Measurements from ENCODE around the gene JAML.

Gene JAML

DNA sequence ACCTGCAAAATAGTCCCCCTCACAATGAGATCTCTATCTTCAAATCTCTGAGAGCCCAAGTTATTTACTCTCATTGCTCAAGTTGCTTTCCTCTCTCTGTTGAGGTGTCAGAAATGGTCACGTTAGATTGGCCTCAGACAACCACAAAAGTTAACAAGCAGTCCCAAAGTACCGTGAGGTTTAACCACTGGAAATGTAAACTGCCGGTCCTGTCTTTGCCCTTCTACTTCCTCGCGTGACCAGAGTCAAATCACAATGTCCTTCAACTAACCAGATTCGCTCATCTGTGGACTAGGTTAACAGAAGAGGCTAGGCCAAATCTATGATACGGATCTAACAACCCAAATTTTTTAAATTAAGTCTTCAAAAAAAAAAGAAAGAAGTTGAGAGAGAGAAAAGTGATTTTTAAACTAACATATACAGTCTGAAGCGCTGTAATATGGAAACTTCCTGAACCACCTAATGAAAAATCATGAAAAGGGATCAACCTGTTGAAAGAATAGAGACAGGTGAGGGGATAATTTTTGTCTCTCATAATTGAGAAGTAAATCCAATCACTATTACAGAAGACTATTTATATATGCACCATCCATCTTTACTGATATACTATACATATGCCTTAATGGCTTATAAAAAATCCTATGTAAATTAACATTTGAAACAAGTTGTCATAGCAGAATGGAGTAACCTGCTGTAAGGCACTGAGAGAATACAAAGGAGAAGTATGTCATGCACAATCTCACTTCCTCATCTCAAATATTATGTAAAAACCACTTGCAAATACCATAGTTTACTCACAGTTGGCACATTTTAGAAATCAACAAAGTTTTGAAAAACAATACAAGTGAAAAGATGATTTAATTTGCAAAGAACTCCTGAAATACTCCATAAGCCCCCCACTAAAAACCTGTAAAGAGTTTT lies 3.3 kb upstream of the JAML start:
- TF ChIP-seq, protein P1, sequence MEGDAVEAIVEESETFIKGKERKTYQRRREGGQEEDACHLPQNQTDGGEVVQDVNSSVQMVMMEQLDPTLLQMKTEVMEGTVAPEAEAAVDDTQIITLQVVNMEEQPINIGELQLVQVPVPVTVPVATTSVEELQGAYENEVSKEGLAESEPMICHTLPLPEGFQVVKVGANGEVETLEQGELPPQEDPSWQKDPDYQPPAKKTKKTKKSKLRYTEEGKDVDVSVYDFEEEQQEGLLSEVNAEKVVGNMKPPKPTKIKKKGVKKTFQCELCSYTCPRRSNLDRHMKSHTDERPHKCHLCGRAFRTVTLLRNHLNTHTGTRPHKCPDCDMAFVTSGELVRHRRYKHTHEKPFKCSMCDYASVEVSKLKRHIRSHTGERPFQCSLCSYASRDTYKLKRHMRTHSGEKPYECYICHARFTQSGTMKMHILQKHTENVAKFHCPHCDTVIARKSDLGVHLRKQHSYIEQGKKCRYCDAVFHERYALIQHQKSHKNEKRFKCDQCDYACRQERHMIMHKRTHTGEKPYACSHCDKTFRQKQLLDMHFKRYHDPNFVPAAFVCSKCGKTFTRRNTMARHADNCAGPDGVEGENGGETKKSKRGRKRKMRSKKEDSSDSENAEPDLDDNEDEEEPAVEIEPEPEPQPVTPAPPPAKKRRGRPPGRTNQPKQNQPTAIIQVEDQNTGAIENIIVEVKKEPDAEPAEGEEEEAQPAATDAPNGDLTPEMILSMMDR (conservative IDR thresholded peaks at IDR 0.05; ENCODE audit: low read depth, low read length), result no peak
- no peak for DNase-seq (ENCODE audit: low read depth)

DNA sequence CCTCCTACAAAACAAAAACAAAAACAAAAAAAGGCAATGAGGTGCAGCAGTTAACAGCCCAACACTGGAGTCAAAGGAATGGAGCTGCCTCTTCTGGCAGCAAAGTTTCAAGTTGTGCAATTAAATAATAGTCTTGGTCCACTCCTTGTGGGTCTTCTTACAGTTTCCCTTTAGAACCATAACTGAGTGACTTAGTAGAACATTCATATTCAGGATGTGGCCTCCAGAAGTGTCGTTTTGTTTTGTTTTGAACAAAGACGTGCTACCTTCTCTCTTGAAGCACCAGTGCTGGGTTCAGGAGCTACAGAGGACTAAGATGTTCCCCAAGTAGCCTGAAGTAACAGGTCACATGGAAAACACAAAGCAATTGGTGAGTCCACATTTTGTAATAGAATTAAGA lies 2.0 kb upstream of the JAML start:
- H3K4me3 ChIP-seq (ENCODE audit: low read depth, low read length), result no peak overlapping the region
- TF ChIP-seq, protein P1 (conservative IDR thresholded peaks at IDR 0.05; ENCODE audit: low read depth, low read length), result no peak
- no peak for DNase-seq (ENCODE audit: low read depth)

More for the DNA sequence above, 3.3 kb upstream of the JAML start:
- H3K4me3 ChIP-seq (ENCODE audit: low read depth, low read length), result no peak overlapping the region

GRCh38 chr11:118226296-118226695 lies 1.5 kb upstream of the JAML start:
- DNase-seq (ENCODE audit: low read depth), result no peak
- H3K4me3 ChIP-seq (ENCODE audit: low read depth, low read length), result no peak overlapping the region
- TF ChIP-seq, protein P1 (conservative IDR thresholded peaks at IDR 0.05; ENCODE audit: low read depth, low read length), result no peak

- H3K4me3 ChIP-seq (ENCODE audit: low read depth, low read length), result no peak overlapping the region
Measured at GRCh38 chr11:118223992-118224391, 819 bp downstream of the JAML start.

GRCh38 chr11:118223570-118223969 lies 1.2 kb downstream of the JAML start:
- no peak for DNase-seq (ENCODE audit: low read depth)
- TF ChIP-seq, protein P1 (conservative IDR thresholded peaks at IDR 0.05; ENCODE audit: low read depth, low read length), result no peak
- H3K4me3 ChIP-seq (ENCODE audit: low read depth, low read length), result no peak overlapping the region

More at GRCh38 chr11:118223992-118224391, 819 bp downstream of the JAML start:
- TF ChIP-seq, protein P1 (conservative IDR thresholded peaks at IDR 0.05; ENCODE audit: low read depth, low read length), result no peak
- no peak for DNase-seq (ENCODE audit: low read depth)

DNA sequence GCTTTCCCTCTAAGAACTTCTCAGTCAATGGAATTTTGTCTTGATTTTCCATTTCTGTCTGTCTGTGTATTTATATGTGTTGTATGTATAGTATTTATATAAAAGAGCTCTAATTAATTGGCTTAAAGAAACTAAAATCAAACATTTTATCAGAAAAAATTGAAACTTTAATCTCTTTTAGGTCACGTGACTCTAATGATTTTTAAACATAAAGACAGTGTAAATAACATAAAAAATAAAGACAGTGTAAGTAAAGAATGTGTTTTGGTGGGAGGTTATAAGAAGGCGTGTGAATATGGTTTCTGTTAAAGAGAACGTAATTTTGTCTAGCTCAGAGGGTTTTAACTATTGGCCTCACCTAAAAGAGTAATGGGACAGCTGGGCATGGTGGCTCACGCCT lies 2.4 kb downstream of the JAML start:
- no peak overlapping the region for H3K4me3 ChIP-seq (ENCODE audit: low read depth, low read length)
- DNase-seq (ENCODE audit: low read depth), result no peak
- TF ChIP-seq, protein P1 (conservative IDR thresholded peaks at IDR 0.05; ENCODE audit: low read depth, low read length), result no peak

- H3K4me3 ChIP-seq (ENCODE audit: low read depth, low read length), result no peak overlapping the region
- DNase-seq (ENCODE audit: low read depth), result no peak
- TF ChIP-seq, protein P1 (conservative IDR thresholded peaks at IDR 0.05; ENCODE audit: low read depth, low read length), result no peak
Measured at GRCh38 chr11:118221419-118221818, 3.4 kb downstream of the JAML start.
